H9 (cell line): Measurements from ENCODE around the gene ASCC1. TPM values are rescaled to one million over a fixed set of nuclear protein-coding genes. Genes with fewer than 3 reads are reported as not detected.

Experiments used
- DNase-seq: peaks from one replicate; pipeline ENCODE4 v3.0.0-alpha.2; 2017
- H2AFZ ChIP-seq: one replicate; pipeline ENCODE4 v1.6.1; 2013; ENCODE audit warnings: mild to moderate bottlenecking, low read length, control low read depth, moderate library complexity
- H2AK5ac ChIP-seq: 2 replicates; pipeline ENCODE4 v1.6.1; 2013; ENCODE audit warnings: low read length, control low read depth, mixed read lengths; ENCODE audit not compliant: insufficient read length
- H2BK120ac ChIP-seq: one replicate; pipeline ENCODE4 v1.6.1; 2013; ENCODE audit warnings: low read depth, mild to moderate bottlenecking, low read length, control low read depth, inconsistent platforms; ENCODE audit not compliant: poor library complexity, severe bottlenecking
- H2BK12ac ChIP-seq: 2 replicates; pipeline ENCODE4 v1.6.1; 2013; ENCODE audit warnings: low read length, control low read depth, mixed read lengths, low read depth; ENCODE audit not compliant: insufficient read length
- H2BK15ac ChIP-seq: 2 replicates; pipeline ENCODE4 v1.6.1; 2013; ENCODE audit warnings: low read depth, low read length, control low read depth
- H2BK20ac ChIP-seq: one replicate; pipeline ENCODE4 v1.6.1; 2013; ENCODE audit warnings: low read depth, mild to moderate bottlenecking, low read length, control low read depth, inconsistent platforms; ENCODE audit not compliant: poor library complexity, severe bottlenecking
- H2BK5ac ChIP-seq: 2 replicates; pipeline ENCODE4 v1.6.1; 2013; ENCODE audit warnings: low read length, control low read depth, mixed read lengths; ENCODE audit not compliant: insufficient read length
- H3K14ac ChIP-seq: 2 replicates; pipeline ENCODE4 v1.6.1; 2013; ENCODE audit warnings: low read length, control low read depth; ENCODE audit not compliant: insufficient read depth
- H3K18ac ChIP-seq: 2 replicates; pipeline ENCODE4 v1.6.1; 2013; ENCODE audit warnings: low read depth, mild to moderate bottlenecking, mixed read lengths, low read length, control low read depth; ENCODE audit not compliant: insufficient read length
- H3K23ac ChIP-seq: 2 replicates; pipeline ENCODE4 v1.6.1; 2013; ENCODE audit warnings: low read length, control low read depth, mixed read lengths, low read depth; ENCODE audit not compliant: insufficient read length
- H3K23me2 ChIP-seq: 2 replicates; pipeline ENCODE4 v1.6.1; 2013; ENCODE audit warnings: low read depth, mild to moderate bottlenecking, mixed read lengths, low read length, control low read depth; ENCODE audit not compliant: insufficient read length, poor library complexity, severe bottlenecking
- H3K27ac ChIP-seq: 2 replicates; pipeline ENCODE4 v1.5.1; 2013; ENCODE audit warnings: low read length, control low read depth, mixed read lengths, low read depth; ENCODE audit not compliant: insufficient read length
- H3K27me3 ChIP-seq: 2 replicates; pipeline ENCODE4 v1.6.1; 2013; ENCODE audit warnings: low read length, control low read depth, inconsistent platforms; ENCODE audit not compliant: insufficient read depth
- H3K4ac ChIP-seq: 2 replicates; pipeline ENCODE4 v1.6.1; 2013; ENCODE audit warnings: low read depth, mild to moderate bottlenecking, control low read depth, inconsistent platforms, low read length, moderate library complexity
- H3K4me1 ChIP-seq: 2 replicates; pipeline ENCODE4 v1.6.1; 2013; ENCODE audit warnings: low read length, control low read depth, inconsistent platforms; ENCODE audit not compliant: insufficient read depth
- H3K4me2 ChIP-seq: 2 replicates; pipeline ENCODE4 v1.6.1; 2013; ENCODE audit warnings: low read length, control low read depth, mixed read lengths; ENCODE audit not compliant: insufficient read length, insufficient read depth
- H3K56ac ChIP-seq: 2 replicates; pipeline ENCODE4 v1.6.1; 2013; ENCODE audit warnings: low read depth, mild to moderate bottlenecking, mixed read lengths, low read length, control low read depth; ENCODE audit not compliant: insufficient read length
- H3K79me1 ChIP-seq: 2 replicates; pipeline ENCODE4 v1.6.1; 2013; ENCODE audit warnings: low read depth, mild to moderate bottlenecking, moderate library complexity, low read length, control low read depth, inconsistent platforms; ENCODE audit not compliant: insufficient read depth, poor library complexity, severe bottlenecking
- H3K79me2 ChIP-seq: 2 replicates; pipeline ENCODE4 v1.6.1; 2013; ENCODE audit warnings: low read length, control low read depth, inconsistent platforms; ENCODE audit not compliant: insufficient read depth
- H3K9ac ChIP-seq: 2 replicates; pipeline ENCODE4 v1.6.1; 2013; ENCODE audit warnings: low read length, control low read depth, mixed read lengths; ENCODE audit not compliant: insufficient read length; ENCODE audit errors: extremely low read depth
- H3K9me3 ChIP-seq: one replicate; pipeline ENCODE4 v1.6.1; 2013; ENCODE audit warnings: low read depth, low read length, inconsistent platforms; ENCODE audit not compliant: control insufficient read depth
- H3T11ph ChIP-seq: one replicate; pipeline ENCODE4 v1.6.1; 2013; ENCODE audit warnings: mild to moderate bottlenecking, low read length, control low read depth, inconsistent platforms
- H4K20me1 ChIP-seq: one replicate; pipeline ENCODE4 v1.6.1; 2013; ENCODE audit not compliant: control insufficient read depth, insufficient read length, insufficient read depth
- H4K5ac ChIP-seq: 2 replicates; pipeline ENCODE4 v1.6.1; 2013; ENCODE audit warnings: low read depth, mild to moderate bottlenecking, mixed read lengths, low read length, control low read depth; ENCODE audit not compliant: insufficient read length
- H4K8ac ChIP-seq: replicated peaks from 2 replicates; pipeline ENCODE4 v1.6.1; 2013; ENCODE audit warnings: low read length, control low read depth, mixed read lengths, low read depth; ENCODE audit not compliant: insufficient read length
- H4K91ac ChIP-seq: 2 replicates; pipeline ENCODE4 v1.6.1; 2013; ENCODE audit warnings: low read depth, mild to moderate bottlenecking, moderate library complexity, mixed read lengths, low read length, control low read depth; ENCODE audit not compliant: insufficient read length
- H3K27ac Mint-ChIP-seq, 3 experiments: 2 replicates in 2 of 3; 3 replicates in 1 of 3; pipeline ENCODE4 v1.8.0; 2020 to 2021; ENCODE audit warnings: mixed read lengths in 3 of 3, mild to moderate bottlenecking in 1 of 3, moderate library complexity in 1 of 3
- H3K27me3 Mint-ChIP-seq: 2 replicates; pipeline ENCODE4 v1.8.0; 2021; ENCODE audit warnings: low read depth, mild to moderate bottlenecking, moderate library complexity, mixed read lengths
- H3K36me3 Mint-ChIP-seq, 3 experiments: 2 replicates in 2 of 3; 3 replicates in 1 of 3; pipeline ENCODE4 v1.8.0; 2020 to 2021; ENCODE audit warnings: low read depth in 3 of 3, mixed read lengths in 3 of 3; ENCODE audit not compliant: insufficient read depth in 1 of 3
- H3K4me1 Mint-ChIP-seq, 2 experiments: 2 replicates each; pipeline ENCODE4 v1.8.0; 2020; ENCODE audit warnings: mixed read lengths in 2 of 2
- H3K4me3 Mint-ChIP-seq, 2 experiments: 2 replicates in 1 of 2; 3 replicates in 1 of 2; pipeline ENCODE4 v1.8.0; 2020 to 2021; ENCODE audit warnings: mild to moderate bottlenecking in 2 of 2, mixed read lengths in 2 of 2, moderate library complexity in 1 of 2
- H3K9me3 Mint-ChIP-seq, 2 experiments: 2 replicates in 1 of 2; 3 replicates in 1 of 2; pipeline ENCODE4 v1.8.0; 2020; ENCODE audit warnings: mild to moderate bottlenecking in 2 of 2, mixed read lengths in 2 of 2, moderate library complexity in 1 of 2
- WGBS: extraction: QIAGEN DNeasy Blood & Tissue Kit; methylation state at CpG from one replicate; pipeline ENCODE4 v1.1.7; 2013; ENCODE audit warnings: missing lambda C conversion rate, low lambda C conversion rate, mixed read lengths; ENCODE audit not compliant: insufficient read length; ENCODE audit errors: extremely low coverage; 5-methylcytosine and 5-hydroxymethylcytosine counted together
- total RNA-seq: library from RNA; stranded (reverse); gene quantifications from 2 replicates; pipeline ENCODE4 v1.2.1, GENCODE V29; 2021
- TF ChIP-seq, protein P1 (sequence below): fragments of 200-600 bp; sonication (generic); conservative IDR thresholded peaks from 3 replicates; pipeline ENCODE4 v1.8.0; 2021; ENCODE audit warnings: antibody characterized with exemption, mild to moderate bottlenecking

The ASCC1 gene
- total RNA-seq, 1 experiment from 2014 or later = 41.2 TPM

DNA sequence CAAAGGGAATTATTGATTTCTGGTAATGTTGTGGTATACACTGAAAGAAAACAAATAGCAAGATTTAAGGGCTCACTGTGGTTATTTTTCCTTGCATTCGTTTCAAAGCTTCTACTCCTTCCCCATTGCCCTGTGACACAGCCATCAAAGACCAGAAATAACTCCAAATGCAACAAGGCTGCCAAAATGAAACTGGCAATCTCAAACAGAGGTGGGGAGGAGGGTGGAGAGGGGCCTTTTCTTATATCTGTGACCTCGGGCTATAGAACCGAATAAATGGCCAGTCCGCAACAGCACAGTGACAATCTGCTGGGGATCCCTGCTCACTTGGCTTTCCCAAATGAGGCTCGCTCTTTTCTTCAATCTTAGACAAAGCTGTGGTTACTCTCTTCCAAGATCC, 110.4 kb downstream of the ASCC1 start:
- Histone ChIP-seq H3K79me2 (no peaks in the 10 kb centered on the region), H2BK120ac (no peak overlapping the region), H3T11ph (no peak overlapping the region), H3K18ac (no peak overlapping the region), H2AFZ (no peak overlapping the region), H3K14ac (no peak overlapping the region), H3K4me2 (no peak overlapping the region), H4K5ac (no peak overlapping the region), H4K20me1 (no peaks in the 10 kb centered on the region), H4K8ac (no peak overlapping the region), H2AK5ac (no peak overlapping the region), H3K4ac (no peak overlapping the region), H3K27ac (no peak overlapping the region), H3K23ac (no peak overlapping the region), H3K23me2 (no peaks in the 10 kb centered on the region), H2BK20ac (no peak overlapping the region), H4K91ac (no peak overlapping the region), H2BK12ac (no peak overlapping the region), H2BK5ac (no peak overlapping the region), H3K4me1 (no peaks in the 10 kb centered on the region), H3K56ac (no peak overlapping the region), H3K9me3 (no peaks in the 10 kb centered on the region), H3K9ac (no peak overlapping the region), H3K79me1 (no peaks in the 10 kb centered on the region), H3K27me3 (no peaks in the 10 kb centered on the region), H2BK15ac (no peak overlapping the region)
- no peak for DNase-seq
- Mint-ChIP-seq H3K9me3 (no peaks in the 10 kb centered on the region), H3K27ac (no peak overlapping the region), H3K4me3 (no peak overlapping the region), H3K27me3 (no peaks in the 10 kb centered on the region), H3K36me3 (peaks cover 0 to 12% (median 12%) of the 10 kb centered on the region in 3 experiments; a peak in 5 of 7 replicates), H3K4me1 (peaks cover 0 to 4% of the 10 kb centered on the region in 2 experiments; a peak in 1 of 4 replicates)
- WGBS = no CpG with 5 or more reads among the region's 5 CpGs
- TF ChIP-seq, protein P1, sequence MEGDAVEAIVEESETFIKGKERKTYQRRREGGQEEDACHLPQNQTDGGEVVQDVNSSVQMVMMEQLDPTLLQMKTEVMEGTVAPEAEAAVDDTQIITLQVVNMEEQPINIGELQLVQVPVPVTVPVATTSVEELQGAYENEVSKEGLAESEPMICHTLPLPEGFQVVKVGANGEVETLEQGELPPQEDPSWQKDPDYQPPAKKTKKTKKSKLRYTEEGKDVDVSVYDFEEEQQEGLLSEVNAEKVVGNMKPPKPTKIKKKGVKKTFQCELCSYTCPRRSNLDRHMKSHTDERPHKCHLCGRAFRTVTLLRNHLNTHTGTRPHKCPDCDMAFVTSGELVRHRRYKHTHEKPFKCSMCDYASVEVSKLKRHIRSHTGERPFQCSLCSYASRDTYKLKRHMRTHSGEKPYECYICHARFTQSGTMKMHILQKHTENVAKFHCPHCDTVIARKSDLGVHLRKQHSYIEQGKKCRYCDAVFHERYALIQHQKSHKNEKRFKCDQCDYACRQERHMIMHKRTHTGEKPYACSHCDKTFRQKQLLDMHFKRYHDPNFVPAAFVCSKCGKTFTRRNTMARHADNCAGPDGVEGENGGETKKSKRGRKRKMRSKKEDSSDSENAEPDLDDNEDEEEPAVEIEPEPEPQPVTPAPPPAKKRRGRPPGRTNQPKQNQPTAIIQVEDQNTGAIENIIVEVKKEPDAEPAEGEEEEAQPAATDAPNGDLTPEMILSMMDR = no peak
